ENCODE data around the gene TOGARAM1.

TOGARAM1 gene

DNA sequence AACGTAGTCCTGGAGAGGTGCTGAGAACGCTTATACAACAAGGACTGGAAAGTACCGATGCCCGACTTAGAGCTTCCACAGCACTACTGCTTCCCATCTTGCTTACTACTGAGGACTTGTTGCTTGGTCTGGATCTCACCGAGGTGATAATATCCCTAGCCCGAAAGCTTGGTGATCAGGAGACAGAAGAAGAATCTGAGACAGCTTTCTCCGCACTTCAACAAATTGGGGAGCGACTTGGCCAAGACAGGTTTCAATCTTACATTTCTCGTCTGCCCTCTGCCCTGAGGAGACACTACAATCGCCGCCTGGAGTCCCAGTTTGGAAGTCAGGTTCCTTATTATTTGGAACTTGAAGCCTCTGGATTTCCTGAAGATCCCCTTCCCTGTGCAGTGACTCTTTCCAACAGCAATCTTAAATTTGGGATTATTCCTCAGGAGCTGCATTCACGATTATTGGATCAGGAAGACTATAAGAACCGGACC lies 1.1 kb downstream of the TOGARAM1 start:
- no peak for DNase-seq

DNA sequence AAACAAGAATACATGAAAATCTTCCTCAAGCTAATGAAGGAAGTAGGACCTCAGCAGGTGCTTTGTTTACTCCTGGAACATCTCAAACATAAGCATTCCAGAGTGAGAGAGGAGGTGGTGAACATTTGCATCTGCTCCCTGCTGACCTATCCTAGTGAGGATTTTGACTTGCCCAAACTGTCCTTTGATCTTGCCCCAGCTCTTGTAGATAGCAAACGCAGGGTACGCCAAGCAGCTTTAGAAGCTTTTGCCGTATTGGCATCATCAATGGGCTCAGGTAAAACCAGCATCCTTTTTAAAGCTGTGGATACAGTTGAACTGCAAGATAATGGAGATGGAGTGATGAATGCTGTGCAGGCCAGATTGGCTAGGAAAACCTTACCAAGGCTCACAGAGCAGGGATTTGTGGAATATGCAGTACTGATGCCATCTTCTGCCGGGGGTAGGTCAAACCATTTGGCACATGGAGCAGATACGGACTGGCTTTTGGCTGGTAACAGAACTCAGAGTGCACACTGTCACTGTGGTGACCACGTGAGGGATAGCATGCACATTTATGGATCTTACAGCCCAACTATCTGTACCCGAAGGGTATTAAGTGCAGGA lies 1.9 kb downstream of the TOGARAM1 start:
- no peak for DNase-seq

DNA sequence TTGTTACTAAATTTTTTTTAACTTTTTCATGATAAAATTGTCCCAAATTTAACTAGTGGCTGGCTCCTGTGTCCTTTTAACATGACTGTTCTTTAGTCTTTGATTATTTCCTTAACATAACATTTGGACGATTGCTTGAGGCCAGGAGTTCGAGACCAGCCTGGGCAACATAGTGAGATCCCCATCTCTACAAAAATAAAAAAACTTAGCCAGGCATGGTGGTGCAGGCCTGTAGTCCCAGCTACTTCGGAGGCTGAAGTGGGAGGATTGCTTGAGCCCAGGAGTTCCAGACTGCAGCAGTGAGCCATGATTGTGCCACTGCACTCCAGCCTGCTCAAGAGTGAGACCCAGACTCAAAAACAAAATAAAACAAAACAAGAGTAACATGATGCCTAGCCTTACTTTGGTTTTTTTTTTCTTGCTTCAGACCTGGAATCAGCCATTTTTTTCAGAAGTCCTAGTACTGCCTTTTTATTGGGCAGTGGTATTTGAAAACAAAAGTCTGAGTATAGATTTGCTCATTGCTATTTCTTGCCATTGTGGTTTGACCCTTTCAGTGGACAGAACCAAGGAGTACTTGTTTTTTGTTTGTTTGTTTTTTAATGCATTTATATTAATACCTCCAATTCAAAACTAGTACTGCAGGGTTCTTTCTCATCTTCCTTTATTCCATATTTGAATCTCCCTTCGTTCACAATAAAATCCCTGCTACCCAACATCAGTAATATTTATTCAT lies 4.8 kb downstream of the TOGARAM1 start:
- DNase-seq, result no peak

DNA sequence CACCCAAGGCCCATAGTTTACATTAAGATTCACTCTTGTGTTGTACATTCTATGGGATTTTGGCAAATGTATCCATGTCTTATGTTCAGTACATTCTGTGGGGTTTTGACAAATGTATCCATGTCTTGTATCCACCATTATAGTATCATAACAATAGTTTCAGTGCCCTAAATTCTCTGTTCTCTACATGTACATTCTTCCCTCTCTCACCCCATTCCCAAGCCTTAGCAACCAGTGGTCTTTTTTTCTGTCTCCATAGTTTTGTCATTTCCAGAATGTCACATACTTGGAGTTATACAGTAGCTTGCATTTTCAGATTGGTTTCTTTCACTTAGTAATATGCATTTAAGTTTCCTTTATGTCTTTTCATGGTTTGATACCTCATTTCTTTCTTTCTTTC lies 6.7 kb downstream of the TOGARAM1 start:
- DNase-seq, result no peak

DNA sequence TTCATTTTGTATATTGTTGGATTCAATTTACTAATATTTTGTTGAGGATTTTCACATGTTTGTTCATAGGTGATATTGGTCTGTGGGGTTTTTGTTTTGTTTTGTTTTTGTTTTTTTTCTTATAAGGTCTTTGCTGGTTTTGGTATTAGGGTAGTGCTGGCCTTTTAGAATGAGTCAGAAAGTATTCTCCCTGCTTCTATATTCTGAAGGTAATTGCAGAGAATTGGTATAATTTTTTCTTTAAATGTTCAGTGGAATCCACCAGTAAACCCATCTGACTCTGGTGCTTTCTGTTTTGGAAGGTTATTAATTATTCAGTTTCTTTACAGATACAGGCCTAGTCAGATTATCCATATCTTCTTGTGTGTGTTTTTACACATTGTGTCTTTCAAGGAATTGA lies 8.9 kb downstream of the TOGARAM1 start:
- no peak for DNase-seq

DNA sequence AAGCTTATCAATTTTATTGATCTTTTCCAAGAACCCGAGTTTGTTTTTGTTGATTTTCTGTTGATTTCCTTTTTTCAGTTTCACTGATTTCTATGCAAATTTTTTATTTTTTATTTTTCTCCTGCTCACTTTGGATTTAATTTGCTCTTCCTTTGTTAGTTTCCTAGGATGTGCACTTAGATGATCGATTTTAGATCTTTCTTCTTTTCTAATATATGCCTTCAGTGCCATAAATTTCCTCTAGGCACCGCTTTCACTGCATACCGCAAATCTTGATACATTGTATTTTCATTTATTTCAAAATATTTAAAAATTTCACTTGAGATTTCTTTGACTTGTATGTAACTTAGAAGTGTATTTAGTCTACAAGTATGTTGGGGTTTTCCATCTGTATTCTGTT lies 9.5 kb downstream of the TOGARAM1 start:
- no peak for DNase-seq

DNA sequence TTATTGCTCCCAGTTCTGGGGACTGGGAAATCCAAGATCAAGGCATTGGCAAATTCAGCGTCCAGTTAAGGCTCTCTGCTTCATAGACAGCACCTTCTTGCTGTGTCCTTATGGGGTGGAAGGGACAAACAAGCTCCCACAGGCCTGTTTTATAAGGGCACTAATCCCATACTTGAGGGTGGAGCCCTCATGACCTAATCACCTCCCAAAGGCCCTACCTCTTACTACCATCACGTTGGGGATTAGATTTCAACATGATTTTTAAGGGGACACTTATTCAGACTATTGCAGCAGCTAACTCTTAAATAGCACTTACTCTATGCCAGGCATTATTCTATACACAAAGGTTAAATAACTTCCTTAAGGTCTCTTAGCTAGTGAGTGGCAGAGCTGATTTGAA lies 17.3 kb downstream of the TOGARAM1 start:
- no peak for DNase-seq

DNA sequence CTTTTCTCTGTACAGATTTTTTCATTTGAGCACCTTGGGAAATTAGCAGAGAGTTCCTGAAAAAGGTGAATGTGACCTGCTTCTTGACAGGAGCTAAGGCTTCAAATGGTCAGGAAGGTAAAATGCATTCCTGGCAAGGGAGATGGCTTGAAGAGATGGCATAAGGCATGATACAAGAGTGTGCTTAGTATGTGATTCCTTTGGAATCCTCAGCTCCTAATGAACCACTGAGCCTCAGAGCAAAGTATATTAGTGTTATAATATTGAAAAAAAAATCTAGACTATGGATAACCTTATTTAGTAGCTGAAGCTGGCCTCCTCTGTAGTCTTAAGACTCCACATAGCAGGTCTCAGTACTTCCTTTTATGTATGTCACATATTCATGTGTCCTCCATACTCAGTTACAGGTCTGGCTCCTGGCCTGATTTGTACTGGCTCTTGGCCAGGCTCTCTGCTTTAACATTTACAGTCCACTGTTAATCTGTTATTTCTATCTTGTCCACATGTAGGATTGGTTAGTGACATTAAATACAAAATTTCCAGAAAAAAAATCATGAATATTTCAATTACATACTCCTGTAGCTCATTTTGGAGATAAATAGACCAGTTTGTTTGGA lies 17.9 kb downstream of the TOGARAM1 start:
- DNase-seq, result no peak

DNA sequence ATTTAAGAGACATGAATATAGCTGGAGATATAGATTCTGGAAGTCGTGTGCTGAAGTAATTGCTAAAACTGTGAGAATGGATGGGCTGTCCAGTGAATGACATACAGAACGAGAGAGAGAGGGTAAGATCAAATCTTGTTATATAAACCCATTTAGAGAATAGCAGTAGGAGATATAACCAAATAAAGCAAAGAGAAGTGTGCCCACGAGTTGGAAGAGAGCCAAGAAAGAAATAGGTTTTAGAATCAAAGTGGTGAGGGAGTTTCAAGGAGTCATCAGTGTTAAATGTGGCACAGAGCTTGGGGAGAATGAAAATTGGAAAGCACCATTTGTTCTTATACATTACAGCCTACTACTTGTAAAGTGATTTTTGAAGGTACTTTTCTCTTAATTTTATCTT lies 19.2 kb downstream of the TOGARAM1 start:
- no peak for DNase-seq

DNA sequence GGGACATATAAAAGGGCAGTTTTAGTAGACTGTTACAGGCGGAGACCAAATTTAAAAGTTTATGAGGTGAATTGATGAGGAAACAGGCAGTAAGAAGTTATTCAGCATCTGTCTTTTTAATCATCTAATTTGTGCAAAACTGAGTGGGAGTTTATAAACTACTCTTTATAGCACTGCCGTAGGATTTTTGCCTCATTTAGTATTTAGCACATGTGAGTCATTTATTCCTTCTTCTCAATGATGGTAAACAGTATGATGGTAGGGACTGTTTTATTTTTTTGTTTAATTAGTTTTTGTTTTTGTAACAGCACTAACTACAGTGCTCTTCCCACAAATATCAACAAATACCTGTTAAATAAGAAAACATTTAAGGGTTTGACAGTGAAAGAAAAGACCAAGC lies 20.6 kb downstream of the TOGARAM1 start:
- no peak for DNase-seq

DNA sequence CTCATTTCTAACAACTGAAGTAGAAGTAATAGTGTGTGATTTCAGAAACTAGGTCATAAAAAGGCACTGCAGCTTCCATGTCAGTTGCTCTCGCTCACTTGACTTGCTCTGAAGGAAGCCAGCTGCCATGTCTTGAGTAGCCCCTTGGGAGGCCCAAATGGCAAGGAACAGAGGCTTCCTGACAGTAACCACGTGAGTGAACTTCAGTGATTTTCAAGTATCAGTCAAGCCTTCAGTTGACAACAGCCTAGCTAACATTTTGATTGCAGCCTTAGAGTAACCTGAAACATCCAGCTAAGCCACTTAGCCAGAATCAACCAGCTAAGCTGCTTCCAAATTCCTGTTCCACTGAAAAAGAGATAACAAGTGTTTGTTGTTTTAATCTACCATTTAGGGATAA lies 26.7 kb downstream of the TOGARAM1 start:
- DNase-seq, result no peak

DNA sequence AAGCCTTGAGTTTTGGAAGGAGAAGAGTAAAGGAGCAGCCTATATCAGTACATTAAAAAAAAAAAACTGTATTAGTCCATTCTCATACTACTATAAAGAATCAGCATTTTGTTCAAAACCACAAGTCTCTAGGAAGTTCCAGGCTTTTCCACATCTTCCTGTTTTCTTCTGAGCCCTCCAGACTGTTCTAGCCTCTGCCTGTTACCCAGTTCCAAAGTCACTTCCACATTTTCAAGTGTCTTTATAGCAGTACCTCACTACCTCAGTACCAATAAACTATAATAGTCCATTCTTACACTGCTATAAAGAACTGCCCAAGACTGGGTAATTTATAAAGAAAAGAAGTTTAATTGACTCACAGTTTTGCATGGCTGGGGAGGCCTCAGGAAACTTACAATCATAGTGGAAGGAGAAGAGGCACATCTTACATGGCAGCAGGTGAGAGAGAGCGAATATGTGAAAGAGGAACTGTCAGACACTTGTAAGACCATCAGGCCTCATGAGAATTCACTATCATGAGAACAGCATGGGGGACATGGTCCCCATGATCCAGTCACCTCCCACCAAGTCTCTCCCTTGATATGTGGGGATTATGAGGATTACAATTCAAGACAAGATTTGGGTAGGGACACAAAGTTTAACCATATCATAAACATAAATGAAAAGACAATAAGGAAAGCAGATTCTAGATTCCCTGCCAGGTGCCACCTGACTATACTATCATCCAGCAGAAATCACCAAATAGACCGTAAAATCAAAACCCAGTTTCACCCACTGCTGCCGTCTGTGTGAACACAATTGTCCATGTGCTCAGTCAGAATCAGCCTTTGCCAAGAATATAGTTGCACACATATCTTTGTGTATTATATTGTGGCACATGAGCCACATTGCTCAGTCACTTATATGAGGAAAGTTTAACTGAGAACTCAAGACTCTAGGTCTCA lies 27.8 kb downstream of the TOGARAM1 start:
- DNase-seq, result no peak

DNA sequence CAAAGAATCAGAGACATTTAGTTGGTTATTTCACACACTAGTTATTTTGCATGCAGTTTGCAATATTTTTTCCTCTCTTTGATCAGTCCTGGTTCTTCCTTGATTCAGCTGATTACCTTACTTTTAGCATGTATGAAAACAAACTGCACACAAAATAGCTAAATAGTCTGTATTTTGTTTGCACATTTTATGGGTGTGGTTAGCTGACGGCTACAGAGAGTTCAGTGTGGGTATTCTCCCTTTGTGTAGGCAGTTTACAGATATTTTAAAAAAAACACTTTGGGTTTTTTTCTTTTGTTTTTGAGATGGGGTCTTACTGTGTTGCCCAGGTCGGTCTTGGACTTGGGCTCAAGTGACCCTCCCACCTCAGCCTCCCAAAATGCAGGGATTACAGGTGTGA lies 28.5 kb downstream of the TOGARAM1 start:
- no peak for DNase-seq

DNA sequence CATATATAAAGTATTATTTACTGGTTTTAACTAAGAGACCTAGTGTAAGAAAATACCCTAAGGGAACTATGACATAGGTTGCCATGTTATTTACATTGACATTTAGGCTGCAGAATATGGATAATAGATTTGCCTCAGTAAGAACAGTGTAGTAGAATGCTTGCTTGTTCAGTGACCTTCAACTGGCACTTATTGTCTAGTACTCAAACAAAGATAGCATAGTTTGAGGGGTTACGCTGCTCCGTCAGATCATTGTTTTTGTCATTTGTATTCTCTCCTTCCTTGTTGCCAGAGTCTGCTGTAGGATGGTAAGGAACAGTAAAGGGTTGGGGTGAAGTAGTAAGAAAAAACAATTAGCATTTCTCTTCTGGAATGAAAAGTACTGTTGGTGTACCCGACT lies 33.2 kb downstream of the TOGARAM1 start:
- DNase-seq, result no peak

DNA sequence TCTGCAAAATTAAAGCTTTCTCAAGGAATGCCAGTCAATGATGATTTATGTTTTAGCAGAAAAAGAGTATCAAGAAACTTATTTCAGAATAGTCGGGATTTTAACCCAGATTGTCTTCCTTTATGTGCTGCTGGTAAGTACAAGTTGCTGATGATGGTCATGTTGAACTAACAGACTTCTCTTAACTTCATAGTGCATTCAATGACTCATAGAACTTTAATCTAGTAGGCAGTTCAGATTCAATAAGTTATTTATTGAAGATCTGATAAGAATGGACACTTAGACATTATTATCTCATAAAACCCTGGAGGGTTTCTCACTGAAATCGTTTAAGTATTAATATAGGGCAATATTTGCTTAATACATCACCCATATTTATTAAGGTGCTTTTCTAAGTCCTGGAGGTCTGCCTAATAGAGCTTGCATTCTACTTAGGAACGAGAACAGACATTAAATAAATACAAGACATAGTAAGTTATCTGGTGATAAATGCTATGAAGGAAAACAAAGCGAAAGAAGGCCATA lies 33.8 kb downstream of the TOGARAM1 start:
- no peak for DNase-seq

DNA sequence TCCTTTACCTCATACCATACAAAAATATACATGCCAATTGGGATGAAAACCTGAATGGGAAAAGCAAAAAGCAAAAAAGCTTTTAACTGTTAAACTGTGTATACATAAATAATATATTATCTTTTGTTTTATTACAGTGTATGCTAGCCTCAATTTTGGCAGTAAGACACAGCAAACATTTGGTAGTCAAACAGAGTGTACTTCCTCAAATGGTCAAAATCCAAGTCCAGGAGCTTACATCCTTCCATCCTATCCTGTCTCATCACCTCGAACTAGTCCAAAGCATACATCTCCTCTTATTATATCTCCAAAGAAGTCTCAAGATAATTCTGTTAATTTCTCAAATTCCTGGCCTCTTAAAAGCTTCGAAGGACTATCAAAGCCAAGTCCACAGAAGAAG lies 41.9 kb downstream of the TOGARAM1 start:
- no peak for DNase-seq

DNA sequence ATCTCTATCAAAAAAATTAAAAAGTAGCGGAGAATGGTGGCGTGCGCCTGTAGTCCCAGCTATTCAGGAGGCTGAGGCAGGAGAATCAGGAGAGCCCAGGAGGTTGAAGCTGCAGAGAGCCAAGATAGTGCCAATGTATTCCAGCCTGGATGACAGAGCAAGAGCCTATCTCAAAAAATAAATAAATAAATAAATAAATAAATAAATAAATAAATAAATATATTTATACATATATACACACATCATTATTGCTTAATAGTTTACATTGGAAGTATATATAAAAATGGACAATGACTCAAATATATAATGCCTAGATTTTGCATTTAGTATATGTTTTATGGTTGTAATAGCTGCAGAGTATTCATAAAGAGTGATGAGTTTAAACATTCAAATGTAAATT lies 53.1 kb downstream of the TOGARAM1 start:
- DNase-seq, result no peak

DNA sequence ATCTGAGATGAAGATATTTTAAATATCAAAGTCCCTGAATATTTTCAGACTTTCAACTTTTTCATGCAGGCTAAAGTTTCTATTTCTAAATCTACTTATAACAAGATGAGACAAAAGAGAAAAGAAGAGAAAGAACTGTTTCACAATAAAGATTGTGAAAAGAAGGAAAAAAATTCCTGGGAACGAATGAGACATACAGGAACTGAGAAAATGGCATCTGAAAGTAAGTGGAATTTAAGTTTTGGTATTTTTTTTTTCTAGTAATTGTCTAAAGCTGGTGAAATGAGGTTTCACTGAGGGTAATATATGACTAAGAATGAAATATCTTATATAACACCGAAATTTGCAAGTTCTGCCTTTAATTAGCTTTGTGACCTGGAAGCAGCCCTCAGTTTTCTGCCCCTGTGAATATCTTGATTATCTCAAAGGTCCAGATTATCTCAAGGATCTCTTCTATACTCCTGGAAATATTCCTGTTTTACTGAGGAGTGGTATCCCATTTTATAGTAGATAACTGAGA lies 66.2 kb downstream of the TOGARAM1 start:
- no peak for DNase-seq

DNA sequence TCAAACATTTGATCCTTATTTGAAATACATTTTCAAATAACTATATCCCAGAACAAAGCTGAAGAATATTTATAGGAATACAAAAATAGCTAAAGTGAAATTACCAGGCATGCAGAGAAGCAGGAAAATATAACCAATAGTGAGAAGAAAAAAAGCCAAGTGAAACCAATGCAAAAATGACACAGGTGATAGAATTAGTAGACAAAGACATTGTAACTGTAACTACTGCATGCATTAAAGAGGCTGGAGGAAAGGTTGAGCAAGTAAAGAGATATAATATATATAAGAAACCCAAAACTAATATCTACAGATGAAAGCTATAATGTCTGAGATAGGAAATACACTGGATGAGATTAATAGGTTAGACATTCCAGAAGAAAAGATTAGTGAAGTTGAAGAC lies 72.7 kb downstream of the TOGARAM1 start:
- DNase-seq, result no peak

DNA sequence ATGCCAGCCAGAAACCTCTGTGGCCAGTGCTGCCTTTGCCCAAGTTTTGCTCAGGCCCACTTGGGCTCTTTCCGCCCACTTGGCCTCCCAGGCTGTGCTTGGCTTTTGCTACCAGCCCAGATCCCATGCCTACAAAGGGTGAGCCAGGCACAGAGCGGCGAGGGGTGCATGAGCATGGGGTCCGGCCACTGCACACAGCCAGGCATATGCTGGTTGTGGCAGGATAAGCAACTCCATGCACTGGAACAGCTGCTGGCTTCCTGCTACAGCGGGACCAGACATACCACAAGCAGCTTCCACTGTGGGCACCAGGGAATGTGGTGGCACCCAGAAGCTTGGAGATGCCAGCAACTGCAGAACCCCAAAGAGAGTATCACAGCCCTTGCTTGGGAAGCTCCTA lies 76.3 kb downstream of the TOGARAM1 start:
- DNase-seq, result no peak

DNA sequence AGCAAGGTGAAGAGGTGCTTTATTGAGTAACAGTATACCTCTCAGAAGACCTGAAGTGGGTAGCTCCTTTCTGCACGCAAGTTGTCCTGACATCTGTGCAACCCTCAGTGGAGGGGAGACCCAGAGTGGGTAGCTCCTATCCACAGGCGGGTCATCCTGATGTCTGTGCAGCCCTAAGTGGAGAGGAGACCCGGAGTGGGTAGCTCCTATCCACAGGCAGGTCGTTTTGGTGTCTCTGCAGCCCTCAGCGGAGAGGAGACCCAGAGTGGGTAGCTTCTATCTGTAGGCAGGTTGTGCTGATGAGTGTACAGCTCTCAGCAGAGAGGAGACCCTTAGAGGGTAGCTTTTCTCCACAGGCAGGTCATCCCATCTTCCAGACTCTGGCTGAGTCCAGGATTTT lies 76.9 kb downstream of the TOGARAM1 start:
- DNase-seq, result no peak

DNA sequence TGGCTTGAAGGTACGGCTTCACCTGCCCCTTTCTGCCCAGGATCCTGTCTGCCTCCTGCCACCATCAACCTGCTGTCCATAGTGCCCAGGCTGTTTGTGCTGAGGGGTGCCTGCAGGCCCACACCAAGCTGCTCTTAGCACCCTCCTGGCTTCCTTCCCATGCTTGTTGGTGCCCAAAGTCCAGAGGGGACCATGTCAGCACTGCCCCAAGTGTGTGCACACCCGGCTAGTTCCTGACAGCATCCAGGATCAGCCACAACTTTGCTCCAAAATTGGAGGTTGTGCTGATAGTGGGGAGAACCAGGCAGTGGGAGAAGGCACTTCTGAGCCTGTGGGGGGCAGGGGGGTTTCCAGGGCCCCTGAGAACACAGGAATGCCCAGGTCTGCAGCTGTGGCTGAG lies 77.4 kb downstream of the TOGARAM1 start:
- DNase-seq, result no peak

DNA sequence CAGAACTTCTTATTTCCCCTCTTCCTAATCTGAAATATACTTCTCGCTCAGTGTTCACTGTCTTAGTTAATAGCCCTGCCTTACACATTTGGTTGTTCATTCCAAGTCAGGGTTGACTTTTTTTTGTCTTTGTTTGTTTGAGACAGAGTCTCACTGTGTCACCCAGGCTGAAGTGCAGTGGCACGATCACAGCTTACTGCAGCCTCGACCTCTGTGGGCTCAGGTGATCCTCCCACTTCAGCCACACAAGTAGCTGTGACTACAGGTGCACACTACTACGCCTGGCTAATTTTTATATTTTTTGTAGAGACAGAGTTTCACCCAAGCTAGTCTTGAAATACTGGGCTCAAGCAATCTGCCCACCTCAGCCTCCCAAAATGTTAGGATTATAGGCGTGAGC lies 79.7 kb downstream of the TOGARAM1 start:
- no peak for DNase-seq
